Esophagus muscularis mucosa (tissue), 4 donors: ENCODE data around the gene VPS13C.

Source experiments
- CTCF ChIP-seq, 3 experiments: fragments of 200-600 bp in 2 of 3; fragments of 450-650 bp in 1 of 3; sonication (generic) in 2 of 3; IDR thresholded peaks; one replicate each; pipeline ENCODE4 v1.5.1; 2017 to 2019; ENCODE audit warnings: antibody characterized with exemption in 3 of 3, mild to moderate bottlenecking in 2 of 3, moderate library complexity in 1 of 3
- EP300 ChIP-seq: sonication (generic); formaldehyde crosslinking; IDR thresholded peaks from one replicate; pipeline ENCODE4 v1.6.1; 2017; ENCODE audit warnings: antibody characterized with exemption
- POLR2A ChIP-seq: fragments of 450-650 bp; IDR thresholded peaks from one replicate; pipeline ENCODE4 v1.6.1; 2017; ENCODE audit warnings: antibody characterized with exemption, moderate library complexity, mild to moderate bottlenecking, low read depth
- POLR2AphosphoS5 ChIP-seq, 2 donors: sonication (generic); formaldehyde crosslinking; IDR thresholded peaks; one replicate each; pipeline ENCODE4 v1.6.1; 2017; ENCODE audit warnings: antibody characterized with exemption in 2 of 2

GRCh38 chr15:61974118-61974517, 86.1 kb downstream of the VPS13C start:
- TF ChIP-seq EP300 (no peak), POLR2AphosphoS5 (IDR thresholded peaks at IDR 0.05) (no peak), POLR2A (no peak), CTCF (IDR thresholded peaks at IDR 0.05) (no peak)
